ENCODE data around the gene ALPK1. TPM values are rescaled to one million over a fixed set of nuclear protein-coding genes. Genes with fewer than 3 reads are reported as not detected.
"Not testable (repeated sequence)": the region's sequence is repeated elsewhere in the genome, so short reads cannot be mapped to it uniquely, and the experiment has no call there.

The ALPK1 gene
- polyA plus RNA-seq, 1 donor from 2014 or later = 4.5 TPM

DNA sequence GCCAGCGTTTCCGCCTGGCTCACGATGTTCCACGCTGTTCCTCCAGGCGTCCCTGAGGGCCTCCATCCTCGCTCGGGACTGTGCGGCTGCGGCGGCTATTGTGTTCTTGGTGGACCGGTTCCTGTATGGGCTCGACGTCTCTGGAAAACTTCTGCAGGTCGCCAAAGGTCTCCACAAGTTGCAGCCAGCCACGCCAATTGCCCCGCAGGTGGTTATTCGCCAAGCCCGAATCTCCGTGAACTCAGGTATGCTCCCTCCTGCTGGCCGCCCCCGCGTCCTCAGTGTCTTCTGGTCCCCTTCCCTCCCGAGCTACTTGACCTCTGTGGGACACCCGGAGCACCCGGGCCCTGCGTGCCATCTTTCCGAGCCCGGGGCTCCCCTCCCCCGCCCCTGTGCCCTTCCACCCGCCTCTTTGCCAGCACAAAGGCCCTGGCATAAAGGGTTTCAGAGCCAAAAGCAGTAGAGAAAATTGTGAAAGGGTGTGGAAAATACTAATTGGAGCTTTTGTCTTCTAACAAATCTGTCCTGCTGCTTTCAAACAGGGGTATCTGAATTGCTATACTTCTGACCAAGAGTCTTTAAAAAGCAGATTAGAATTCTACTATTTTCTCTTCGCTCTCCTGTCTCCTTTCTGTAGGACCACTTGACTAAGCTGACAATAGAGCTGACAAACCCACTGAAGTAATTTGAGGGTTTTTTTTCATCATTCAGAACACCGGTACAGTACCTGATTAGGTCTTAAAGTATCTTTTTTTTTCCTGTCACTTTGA lies 114.8 kb downstream of the ALPK1 start:
- Mint-ChIP-seq H3K36me3 (peaks cover 15% of the 10 kb centered on the region), H3K27me3 (no peaks in the 10 kb centered on the region), H3K4me3 (no peak overlapping the region), H3K4me1 (no peaks in the 10 kb centered on the region), H3K9me3 (peaks cover 0 to 2% (median 0%) of the 10 kb centered on the region in 3 donors), H3K27ac (no peak overlapping the region)

GRCh38 chr4:112416464-112416863 lies 119.3 kb downstream of the ALPK1 start:
- H3K27ac Mint-ChIP-seq = peak overlapping the region in 1 of 3 donors; percentile 23
- H3K9me3 Mint-ChIP-seq = peaks cover 0 to 2% (median 0%) of the 10 kb centered on the region in 3 donors
- no peaks in the 10 kb centered on the region for H3K4me1 Mint-ChIP-seq
- no peak overlapping the region for H3K4me3 Mint-ChIP-seq
- peaks cover 8% of the 10 kb centered on the region for H3K36me3 Mint-ChIP-seq
- H3K27me3 Mint-ChIP-seq = no peaks in the 10 kb centered on the region

GRCh38 chr4:112418092-112418491 lies 120.9 kb downstream of the ALPK1 start:
- no peaks in the 10 kb centered on the region for H3K27me3 Mint-ChIP-seq
- no peak overlapping the region for H3K27ac Mint-ChIP-seq
- peaks cover 0 to 2% (median 0%) of the 10 kb centered on the region in 3 donors for H3K9me3 Mint-ChIP-seq

DNA sequence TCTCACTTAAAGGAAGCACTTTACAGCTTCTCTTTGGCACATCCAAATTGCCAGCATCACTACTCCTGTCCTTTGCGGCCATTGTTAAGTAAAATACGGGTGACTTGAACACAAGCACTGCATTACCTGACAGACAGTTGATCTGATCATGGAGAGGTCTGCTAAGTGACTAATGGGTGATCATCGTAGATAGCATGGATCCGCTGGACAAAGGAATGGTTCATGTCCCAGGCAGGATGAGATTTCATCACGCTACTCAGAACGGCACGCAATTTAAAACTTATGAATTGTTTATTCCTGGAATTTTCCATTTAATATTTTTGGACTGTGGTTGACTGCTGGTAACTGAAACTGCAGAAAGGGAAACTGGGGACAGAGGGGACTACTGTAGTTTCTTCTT lies 124.7 kb downstream of the ALPK1 start:
- no peak overlapping the region for H3K4me3 Mint-ChIP-seq
- peaks cover 9% of the 10 kb centered on the region for H3K36me3 Mint-ChIP-seq
- H3K9me3 Mint-ChIP-seq = no peaks in the 10 kb centered on the region
- no peaks in the 10 kb centered on the region for H3K4me1 Mint-ChIP-seq
- no peaks in the 10 kb centered on the region for H3K27me3 Mint-ChIP-seq
- H3K27ac Mint-ChIP-seq = peak overlapping the region in 1 of 3 donors; percentile 48

More at GRCh38 chr4:112418092-112418491, 120.9 kb downstream of the ALPK1 start:
- no peak overlapping the region for H3K4me3 Mint-ChIP-seq
- no peaks in the 10 kb centered on the region for H3K4me1 Mint-ChIP-seq
- H3K36me3 Mint-ChIP-seq = peaks cover 13% of the 10 kb centered on the region

DNA sequence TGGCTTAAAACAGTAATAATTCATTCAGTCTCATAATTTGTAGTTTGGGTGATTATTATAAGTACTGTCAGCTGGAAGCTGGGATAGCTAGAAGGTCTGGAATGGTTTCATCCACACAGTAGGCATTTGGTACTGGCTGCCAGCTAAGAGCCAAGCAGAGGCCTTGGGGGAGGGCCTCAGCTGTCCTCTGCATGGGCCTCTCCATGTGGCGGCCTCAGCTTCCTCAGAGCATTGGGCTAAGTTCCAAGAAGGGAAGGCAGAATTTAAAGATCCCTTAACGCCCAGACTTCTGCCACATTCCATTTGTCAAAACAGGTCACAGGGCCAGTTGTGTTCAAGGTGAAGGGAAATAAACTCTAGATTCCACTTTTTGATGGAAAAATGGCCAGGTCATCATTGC lies 125.5 kb downstream of the ALPK1 start:
- H3K9me3 Mint-ChIP-seq = no peaks in the 10 kb centered on the region
- H3K27me3 Mint-ChIP-seq = no peaks in the 10 kb centered on the region
- H3K4me3 Mint-ChIP-seq = no peak overlapping the region
- H3K4me1 Mint-ChIP-seq = no peaks in the 10 kb centered on the region
- H3K27ac Mint-ChIP-seq = peak overlapping the region in 1 of 3 donors; percentile 48
- peaks cover 9% of the 10 kb centered on the region for H3K36me3 Mint-ChIP-seq

DNA sequence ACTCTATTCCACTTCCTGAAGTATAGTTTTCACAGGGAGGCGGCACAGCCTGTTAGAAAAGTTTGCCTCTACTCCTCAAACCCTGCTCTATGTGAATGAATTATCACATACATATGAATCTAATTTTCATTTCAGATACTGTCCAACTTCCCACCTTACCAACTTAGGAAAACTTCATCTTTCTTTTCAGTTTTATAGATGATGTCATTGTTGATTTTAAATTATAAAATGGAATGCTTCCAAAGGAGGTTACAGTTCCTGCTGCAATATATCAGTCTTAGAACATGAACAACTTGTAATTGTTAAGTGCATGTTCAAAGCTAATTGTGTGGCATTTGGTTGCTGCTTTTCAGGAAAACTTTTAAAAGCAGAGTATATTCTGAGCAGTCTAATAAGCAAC lies 126.4 kb downstream of the ALPK1 start:
- no peak overlapping the region for H3K27ac Mint-ChIP-seq
- no peaks in the 10 kb centered on the region for H3K4me1 Mint-ChIP-seq
- no peak overlapping the region for H3K4me3 Mint-ChIP-seq
- H3K36me3 Mint-ChIP-seq = peaks cover 9% of the 10 kb centered on the region
- H3K9me3 Mint-ChIP-seq = no peaks in the 10 kb centered on the region
- no peaks in the 10 kb centered on the region for H3K27me3 Mint-ChIP-seq

DNA sequence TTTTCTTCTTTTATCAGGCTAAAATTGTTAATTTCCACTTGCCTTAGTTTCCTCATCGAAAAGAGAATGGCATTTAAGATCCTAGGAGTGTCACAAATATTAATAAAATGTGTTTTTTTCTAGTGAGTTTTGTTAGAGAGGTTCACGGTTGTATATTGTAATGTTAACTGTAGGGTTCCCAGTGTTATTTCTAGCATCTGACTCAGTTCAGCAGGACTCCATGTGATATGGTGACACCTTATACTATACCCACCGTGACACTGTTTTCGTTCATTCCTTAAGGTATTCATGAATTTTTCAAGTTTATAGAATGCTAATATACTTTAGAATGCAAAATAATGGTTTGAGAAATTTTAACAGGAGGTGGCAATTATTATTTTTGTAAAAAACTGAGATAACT lies 128.7 kb downstream of the ALPK1 start:
- Mint-ChIP-seq H3K27me3 (no peaks in the 10 kb centered on the region), H3K27ac (no peak overlapping the region), H3K9me3 (no peaks in the 10 kb centered on the region), H3K4me1 (no peaks in the 10 kb centered on the region), H3K36me3 (peaks cover 11% of the 10 kb centered on the region), H3K4me3 (no peak overlapping the region)

DNA sequence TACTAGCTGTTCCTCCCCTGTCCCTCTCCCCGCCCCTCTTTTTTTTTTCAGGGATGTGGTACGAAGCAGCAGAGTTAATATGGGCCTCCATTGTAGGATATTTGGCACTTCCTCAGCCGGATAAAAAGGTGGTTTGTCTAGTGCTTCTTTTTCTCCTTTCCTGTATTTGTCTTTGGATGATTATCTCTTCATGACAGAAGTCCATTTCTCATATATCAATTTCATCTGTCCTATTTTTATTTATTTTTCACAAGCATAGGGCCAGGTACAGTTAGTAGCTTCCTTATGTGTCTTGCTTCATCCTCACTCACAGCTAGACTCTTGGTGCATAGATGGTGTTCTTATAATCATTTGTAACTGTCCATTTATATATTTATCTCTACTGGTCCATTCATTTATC lies 129.2 kb downstream of the ALPK1 start:
- H3K4me3 Mint-ChIP-seq = no peak overlapping the region
- H3K36me3 Mint-ChIP-seq = peaks cover 10% of the 10 kb centered on the region
- no peaks in the 10 kb centered on the region for H3K9me3 Mint-ChIP-seq
- H3K4me1 Mint-ChIP-seq = no peaks in the 10 kb centered on the region
- no peaks in the 10 kb centered on the region for H3K27me3 Mint-ChIP-seq
- no peak overlapping the region for H3K27ac Mint-ChIP-seq

GRCh38 chr4:112431158-112431557 lies 134.0 kb downstream of the ALPK1 start:
- H3K36me3 Mint-ChIP-seq = peaks cover 10% of the 10 kb centered on the region
- H3K27ac Mint-ChIP-seq = no peak overlapping the region
- no peaks in the 10 kb centered on the region for H3K4me1 Mint-ChIP-seq
- no peaks in the 10 kb centered on the region for H3K27me3 Mint-ChIP-seq
- no peak overlapping the region for H3K4me3 Mint-ChIP-seq
- no peaks in the 10 kb centered on the region for H3K9me3 Mint-ChIP-seq

DNA sequence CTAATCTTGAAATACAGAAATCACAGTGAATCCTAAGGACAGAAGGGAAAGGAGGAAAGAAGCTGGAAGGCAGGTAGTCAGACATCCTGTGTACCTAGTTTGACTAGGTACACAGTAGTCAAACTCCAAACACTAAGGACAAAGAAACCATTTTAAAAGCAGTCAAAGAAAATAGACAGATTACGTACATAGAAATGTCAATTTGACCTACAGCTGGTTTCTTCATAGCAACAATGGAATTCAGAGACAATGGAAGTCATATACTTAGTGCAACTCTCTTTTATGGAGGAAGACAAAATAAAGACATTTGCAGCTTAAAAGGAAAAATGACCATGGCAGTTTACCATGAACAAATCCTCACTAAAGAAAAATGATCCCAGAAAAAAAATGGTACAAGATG lies 139.8 kb downstream of the ALPK1 start:
- Mint-ChIP-seq H3K27ac (no peak overlapping the region), H3K36me3 (peaks cover 18% of the 10 kb centered on the region), H3K27me3 (no peaks in the 10 kb centered on the region), H3K4me3 (no peak overlapping the region), H3K4me1 (no peaks in the 10 kb centered on the region), H3K9me3 (no peaks in the 10 kb centered on the region)

DNA sequence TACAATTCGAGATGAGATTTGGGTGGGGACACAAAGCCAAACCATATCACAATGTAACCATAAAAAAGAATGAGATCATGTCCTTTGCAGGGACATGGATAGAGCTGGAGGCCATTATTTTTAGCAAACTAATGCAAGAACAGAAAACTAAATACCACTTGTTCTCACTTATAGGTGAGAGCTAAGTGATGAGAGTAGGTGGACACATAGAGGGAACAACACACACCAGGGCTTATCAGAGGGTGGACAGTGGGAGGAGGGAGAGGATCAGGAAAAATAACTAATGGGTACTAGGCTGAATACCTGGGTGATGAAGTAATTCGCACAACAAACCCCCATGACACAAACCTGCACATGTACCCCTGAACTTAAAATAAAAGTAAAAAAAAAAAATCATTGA lies 145.1 kb downstream of the ALPK1 start:
- H3K9me3 Mint-ChIP-seq = peaks cover 5 to 21% (median 6%) of the 10 kb centered on the region in 3 donors
- not testable (repeated sequence) for H3K27me3 Mint-ChIP-seq, H3K4me3 Mint-ChIP-seq, H3K27ac Mint-ChIP-seq, H3K4me1 Mint-ChIP-seq
- H3K36me3 Mint-ChIP-seq = peaks cover 19% of the 10 kb centered on the region

DNA sequence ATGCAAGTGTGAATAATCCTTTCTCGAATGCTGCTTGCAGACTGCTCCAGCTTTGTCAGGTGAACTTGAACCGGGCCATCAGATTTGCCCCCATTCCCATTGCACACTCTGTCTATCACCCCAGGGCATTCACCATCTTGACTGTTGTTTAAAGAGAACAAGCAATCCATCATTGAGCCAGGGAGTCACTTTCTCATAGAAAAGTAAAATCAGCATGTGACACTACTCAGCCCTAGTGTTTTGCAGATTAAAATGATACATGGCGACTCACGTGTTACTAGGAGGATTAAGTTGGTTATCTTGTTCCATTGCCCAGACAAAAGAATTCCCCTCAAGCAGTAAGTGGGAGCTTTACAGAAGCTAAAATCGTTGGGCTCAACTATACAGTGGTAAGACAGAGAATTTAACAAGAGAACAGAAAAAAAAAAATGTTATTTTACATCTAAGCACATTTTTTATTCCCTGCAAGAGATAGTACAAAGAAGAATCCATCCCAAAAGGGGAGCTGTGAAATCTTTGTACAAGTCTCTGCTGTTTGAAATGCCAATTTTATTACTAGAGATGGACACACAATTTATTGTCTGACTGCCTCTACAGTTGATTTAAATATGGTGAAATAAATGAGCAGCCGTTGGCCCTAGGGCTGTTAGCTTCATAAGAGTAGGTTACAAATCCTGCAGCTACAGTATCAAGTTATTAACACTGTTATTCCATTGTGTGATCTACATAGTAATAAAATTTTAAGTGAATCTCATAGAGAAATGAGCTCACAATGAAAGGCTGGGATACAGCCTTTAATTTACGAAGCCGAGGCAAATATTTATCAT lies 151.3 kb downstream of the ALPK1 start:
- Mint-ChIP-seq H3K4me3 (no peak overlapping the region), H3K27ac (no peak overlapping the region), H3K9me3 (peaks cover 5 to 21% (median 6%) of the 10 kb centered on the region in 3 donors), H3K27me3 (no peaks in the 10 kb centered on the region), H3K36me3 (peaks cover 11% of the 10 kb centered on the region), H3K4me1 (no peaks in the 10 kb centered on the region)

DNA sequence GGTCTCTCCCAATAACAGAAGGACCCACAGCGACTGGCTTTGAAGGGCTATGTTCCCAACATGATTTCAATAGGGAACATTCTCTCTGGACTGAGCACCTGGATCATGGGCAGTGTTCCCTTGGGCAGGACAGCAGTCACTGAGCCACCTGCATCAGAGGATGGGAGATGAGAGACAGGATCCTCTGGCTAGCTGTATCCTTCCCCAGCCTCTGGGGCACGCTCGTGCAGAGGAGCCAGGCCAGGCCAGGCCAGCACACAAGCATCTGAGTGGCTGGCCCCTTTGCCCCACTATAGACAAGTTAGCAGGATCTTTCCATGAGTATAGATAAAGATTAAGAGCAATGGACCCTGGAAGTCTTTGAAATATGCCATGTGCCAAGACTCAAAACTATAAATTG lies 152.5 kb downstream of the ALPK1 start:
- H3K27me3 Mint-ChIP-seq = no peaks in the 10 kb centered on the region
- no peak overlapping the region for H3K4me3 Mint-ChIP-seq
- no peaks in the 10 kb centered on the region for H3K4me1 Mint-ChIP-seq
- H3K36me3 Mint-ChIP-seq = peaks cover 13% of the 10 kb centered on the region
- peaks cover 3 to 15% (median 4%) of the 10 kb centered on the region in 3 donors for H3K9me3 Mint-ChIP-seq
- H3K27ac Mint-ChIP-seq = no peak overlapping the region

GRCh38 chr4:112451104-112451503 lies 153.9 kb downstream of the ALPK1 start:
- H3K9me3 Mint-ChIP-seq = peaks cover 3 to 5% (median 4%) of the 10 kb centered on the region in 3 donors
- H3K4me3 Mint-ChIP-seq = no peak overlapping the region
- H3K27ac Mint-ChIP-seq = no peak overlapping the region
- no peaks in the 10 kb centered on the region for H3K27me3 Mint-ChIP-seq
- H3K36me3 Mint-ChIP-seq = peaks cover 9% of the 10 kb centered on the region
- no peaks in the 10 kb centered on the region for H3K4me1 Mint-ChIP-seq

- no peak overlapping the region for H3K4me3 Mint-ChIP-seq
- H3K36me3 Mint-ChIP-seq = peaks cover 6% of the 10 kb centered on the region
- no peaks in the 10 kb centered on the region for H3K4me1 Mint-ChIP-seq
- no peaks in the 10 kb centered on the region for H3K27me3 Mint-ChIP-seq
- no peak overlapping the region for H3K27ac Mint-ChIP-seq
- peaks cover 0 to 3% (median 3%) of the 10 kb centered on the region in 3 donors for H3K9me3 Mint-ChIP-seq
Measured at GRCh38 chr4:112451831-112452230, 154.7 kb downstream of the ALPK1 start.
